OCI-LY1 (cell line): ENCODE results near the gene CDH13.

Source experiments
- CTCF ChIP-seq: fragments of 200-600 bp; sonication (generic), shearing (Covaris generic); IDR thresholded peaks from 2 replicates; pipeline ENCODE4 v1.5.1; 2017; ENCODE audit warnings: mild to moderate bottlenecking, antibody characterized with exemption, low read length, moderate library complexity, mixed read lengths
- EZH2 ChIP-seq: fragments of 200-600 bp; sonication (generic), shearing (Covaris generic); IDR thresholded peaks from 2 replicates; pipeline ENCODE4 v1.8.0; 2017; ENCODE audit warnings: borderline replicate concordance, mixed run types, mild to moderate bottlenecking, antibody characterized with exemption, low read length, moderate library complexity, mixed read lengths

GRCh38 chr16:82643936-82644630 is 17.3 kb downstream of the CDH13 start:
- no peak for TF ChIP-seq CTCF
- no peak for TF ChIP-seq EZH2
